ENCODE data around the gene VMO1. TPM values are rescaled to one million over a fixed set of nuclear protein-coding genes. Genes with fewer than 3 reads are reported as not detected.

The VMO1 gene
- total RNA-seq, 2 donors from 2014 or later = 3.9 TPM; not detected in 1

- H3K27ac ChIP-seq = no peak overlapping the region
- DNase-seq (ENCODE audit: low spot score) = no peak
- H3K4me1 ChIP-seq = no peaks in the 10 kb centered on the region
- no peak for TF ChIP-seq CTCF (IDR thresholded peaks at IDR 0.05)
- H3K4me3 ChIP-seq = no peak overlapping the region
- H3K9me3 ChIP-seq = no peaks in the 10 kb centered on the region
- no peaks in the 10 kb centered on the region for H3K27me3 ChIP-seq
- H3K36me3 ChIP-seq = no peaks in the 10 kb centered on the region
Measured at GRCh38 chr17:4777969-4778760, 8.0 kb downstream of the VMO1 start.

DNA sequence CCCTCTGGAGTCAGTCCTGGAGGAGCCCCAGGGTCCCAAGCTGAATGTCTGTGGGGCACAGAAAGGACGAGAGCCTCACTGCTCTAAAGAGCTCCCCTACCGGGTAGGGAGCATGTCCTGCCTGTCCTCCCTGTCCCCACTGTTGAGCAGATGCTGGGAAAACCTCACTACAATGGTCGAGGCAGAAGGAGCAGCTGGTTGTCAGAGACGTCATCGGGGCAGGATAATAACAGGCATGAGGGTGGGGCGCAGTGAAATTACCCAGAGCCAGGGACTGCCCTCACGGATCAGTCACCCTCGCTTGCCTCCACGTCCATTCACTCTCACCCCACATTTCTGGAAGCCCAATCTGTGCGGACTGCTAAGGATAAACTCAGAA, 13.9 kb downstream of the VMO1 start:
- DNase-seq (ENCODE audit: low spot score) = no peak
- Histone ChIP-seq H3K9me3 (no peaks in the 10 kb centered on the region), H3K27ac (no peak overlapping the region), H3K36me3 (no peaks in the 10 kb centered on the region), H3K27me3 (no peaks in the 10 kb centered on the region), H3K4me3 (no peak overlapping the region), H3K4me1 (no peaks in the 10 kb centered on the region)
- TF ChIP-seq CTCF (IDR thresholded peaks at IDR 0.05) = no peak

GRCh38 chr17:4771519-4772234, 14.5 kb downstream of the VMO1 start, which contains the start of gene TM4SF5:
TSS of gene TM4SF5 (plus strand) at chr17:4771886. CDS start at chr17:4771923, 37 bp downstream.
- H3K36me3 ChIP-seq = no peaks in the 10 kb centered on the region
- no peak for DNase-seq (ENCODE audit: low spot score)
- H3K4me3 ChIP-seq = no peak within 1 kb of the TSS
- no peak within 1 kb of the TSS for H3K27ac ChIP-seq
- H3K27me3 ChIP-seq = no peaks in the 10 kb centered on the region
- H3K9me3 ChIP-seq = no peaks in the 10 kb centered on the region
- H3K4me1 ChIP-seq = no peaks in the 10 kb centered on the region
- no peak for TF ChIP-seq CTCF (IDR thresholded peaks at IDR 0.05)

GRCh38 chr17:4769628-4770027, 16.5 kb downstream of the VMO1 start:
- no peaks in the 10 kb centered on the region for H3K4me1 ChIP-seq
- no peaks in the 10 kb centered on the region for H3K27me3 ChIP-seq
- DNase-seq (ENCODE audit: low spot score) = no peak
- no peak overlapping the region for H3K4me3 ChIP-seq
- H3K27ac ChIP-seq = no peak overlapping the region
- no peaks in the 10 kb centered on the region for H3K9me3 ChIP-seq
- H3K36me3 ChIP-seq = no peaks in the 10 kb centered on the region
- TF ChIP-seq CTCF (IDR thresholded peaks at IDR 0.05) = no peak

- H3K27me3 ChIP-seq = no peaks in the 10 kb centered on the region
- TF ChIP-seq CTCF (IDR thresholded peaks at IDR 0.05) = no peak
- DNase-seq (ENCODE audit: low spot score) = no peak
- no peaks in the 10 kb centered on the region for H3K9me3 ChIP-seq
- H3K4me3 ChIP-seq = no peak overlapping the region
- H3K27ac ChIP-seq = no peak overlapping the region
- no peaks in the 10 kb centered on the region for H3K4me1 ChIP-seq
- H3K36me3 ChIP-seq = no peaks in the 10 kb centered on the region
Measured at GRCh38 chr17:4768298-4768697, 17.9 kb downstream of the VMO1 start.

Measured in right atrium auricular region (tissue), 2 donors.